ENCODE measurements around the gene RPS15. TPM values are rescaled to one million over a fixed set of nuclear protein-coding genes. Genes with fewer than 3 reads are reported as not detected.
"Not testable (repeated sequence)": the region's sequence is repeated elsewhere in the genome, so short reads cannot be mapped to it uniquely, and the experiment has no call there.

Gene RPS15
- total RNA-seq, 1 donor from 2014 or later = 1,542 TPM

- intact Hi-C loops (cut with micrococcal nuclease) = loop anchor here (5.0 kb wide), 2 partner anchors 37 to 38 kb away; partner anchors contain the start of genes ADAMTSL5 and RPS15
Observed at GRCh38 chr19:1474765-1475351, 36.7 kb downstream of the RPS15 start.

DNA sequence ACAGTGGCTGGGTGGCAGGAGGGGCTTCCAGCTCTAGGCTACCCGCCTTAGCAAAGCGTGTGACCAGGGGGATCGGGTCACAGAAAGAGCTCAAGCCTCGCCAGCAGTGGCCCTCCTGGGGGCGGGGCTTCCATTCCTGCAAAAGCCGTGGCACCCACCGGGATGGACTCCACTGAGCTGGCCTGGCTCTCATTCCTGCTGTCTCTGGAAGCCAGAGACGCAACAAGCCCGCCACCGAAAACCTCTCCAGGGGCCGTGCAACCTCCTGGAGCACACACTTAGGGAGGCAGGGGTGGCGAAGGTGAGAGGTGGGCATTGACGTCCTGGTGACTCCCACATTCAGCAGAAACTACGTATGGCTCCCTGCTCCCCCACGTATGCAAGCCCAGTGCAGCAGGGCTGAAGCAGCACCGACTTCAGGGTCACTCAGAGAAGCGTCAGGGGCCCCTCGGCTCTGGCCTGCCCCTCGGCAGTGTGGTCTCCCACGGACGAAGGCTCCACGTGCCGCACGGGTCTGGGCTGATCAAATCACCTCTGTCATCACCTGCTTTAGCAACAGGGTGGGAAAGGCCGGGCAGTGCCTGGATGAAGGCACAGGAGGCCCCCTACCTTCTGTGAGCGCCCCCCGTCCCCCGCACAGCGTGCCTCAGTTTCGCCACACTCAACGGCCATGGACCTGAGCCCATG, 37.7 kb downstream of the RPS15 start:
- Mint-ChIP-seq H3K9me3 (no peaks in the 10 kb centered on the region), H3K27me3 (peaks cover 5% of the 10 kb centered on the region), H3K4me3 (no peak overlapping the region), H3K36me3 (ENCODE audit: low read depth) (peaks cover 4% of the 10 kb centered on the region), H3K4me1 (peaks cover 15% of the 10 kb centered on the region), H3K27ac (no peak overlapping the region)
- no peak for DNase-seq
- intact Hi-C loops (cut with micrococcal nuclease) = loop anchor here (5.0 kb wide), 2 partner anchors 36 to 39 kb away; partner anchors contain the start of genes ADAMTSL5 and RPS15

More at GRCh38 chr19:1474765-1475351, 36.7 kb downstream of the RPS15 start:
- Mint-ChIP-seq H3K27me3 (peaks cover 6% of the 10 kb centered on the region), H3K36me3 (ENCODE audit: low read depth) (peaks cover 6% of the 10 kb centered on the region), H3K9me3 (no peaks in the 10 kb centered on the region), H3K27ac (no peak overlapping the region), H3K4me1 (peaks cover 15% of the 10 kb centered on the region), H3K4me3 (no peak overlapping the region)
- DNase-seq = no peak

GRCh38 chr19:1477056-1477455, 38.9 kb downstream of the RPS15 start:
- peaks cover 13% of the 10 kb centered on the region for H3K4me1 Mint-ChIP-seq
- intact Hi-C loops (cut with micrococcal nuclease) = loop anchor here (5.0 kb wide), 2 partner anchors 35 to 40 kb away; partner anchors contain the start of genes ADAMTSL5 and RPS15
- peak overlapping the region; percentile 39 for H3K4me3 Mint-ChIP-seq
- not testable (repeated sequence) for H3K27me3 Mint-ChIP-seq; H3K27ac Mint-ChIP-seq; H3K9me3 Mint-ChIP-seq; H3K36me3 Mint-ChIP-seq (ENCODE audit: low read depth); DNase-seq

DNA sequence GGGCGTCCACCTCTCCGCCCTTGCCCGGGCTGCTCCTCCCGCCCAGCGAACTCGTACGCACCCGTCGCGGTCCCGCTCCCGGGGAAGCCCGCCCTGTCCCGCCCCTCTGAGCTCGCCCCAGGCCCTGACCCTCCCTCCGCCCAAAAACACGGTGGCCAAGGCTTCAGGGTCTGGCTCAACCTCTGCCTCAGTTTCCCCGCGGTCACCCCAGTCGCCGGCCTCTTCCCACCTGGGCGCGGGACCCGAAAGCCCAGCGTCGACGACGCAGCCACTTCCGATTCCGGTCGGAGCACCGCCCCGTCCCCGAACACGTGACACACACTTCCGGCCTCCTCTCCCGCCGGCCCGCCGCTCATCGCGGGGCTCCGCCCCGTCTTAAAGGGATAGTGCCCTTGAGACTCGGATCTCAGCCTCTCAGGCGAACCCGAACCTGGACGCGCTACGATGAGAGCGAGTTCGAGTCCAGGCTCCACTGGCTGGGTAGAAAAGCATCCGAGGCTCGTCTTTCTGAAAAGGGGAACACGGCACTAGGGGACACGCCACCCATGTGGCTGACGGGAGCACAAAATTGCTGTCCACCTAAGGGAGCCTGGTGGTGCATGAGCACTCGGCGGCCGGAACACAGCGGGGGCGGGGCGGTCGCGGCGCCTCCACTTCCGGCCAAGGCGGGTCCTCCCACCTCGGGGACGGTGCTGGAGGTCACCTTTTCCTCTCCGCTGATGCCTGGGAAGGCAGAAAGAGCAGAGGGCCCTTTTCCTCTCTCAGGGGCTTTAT, 40.9 kb downstream of the RPS15 start, which contains the start of gene C19orf25:
TSS of gene C19orf25 (minus strand) at position 282 of the 774 bp plus-strand sequence. CDS start 312 bp downstream, outside the sequence.
- Mint-ChIP-seq H3K9me3 (no peaks in the 10 kb centered on the region), H3K27me3 (no peaks in the 10 kb centered on the region), H3K36me3 (ENCODE audit: low read depth) (peaks cover 4% of the 10 kb centered on the region), H3K4me3 (peak within 1 kb of the TSS; percentile 96), H3K27ac (peak within 1 kb of the TSS; percentile 96), H3K4me1 (peaks cover 13% of the 10 kb centered on the region)
- DNase-seq = peak; percentile 98
- intact Hi-C loops (cut with micrococcal nuclease) = loop anchor here (1.0 to 5.0 kb wide), 4 partner anchors 11 to 96 kb away; partner anchors contain the start of genes ADAMTSL5, NDUFS7, PCSK4 and RPS15

GRCh38 chr19:1481224-1481892, 43.2 kb downstream of the RPS15 start:
- Mint-ChIP-seq H3K27me3 (no peaks in the 10 kb centered on the region), H3K4me3 (no peak overlapping the region), H3K27ac (no peak overlapping the region), H3K36me3 (ENCODE audit: low read depth) (peaks cover 4% of the 10 kb centered on the region), H3K9me3 (no peaks in the 10 kb centered on the region), H3K4me1 (peaks cover 13% of the 10 kb centered on the region)
- no peak for DNase-seq
- intact Hi-C loops (cut with micrococcal nuclease) = no loop called here

DNA sequence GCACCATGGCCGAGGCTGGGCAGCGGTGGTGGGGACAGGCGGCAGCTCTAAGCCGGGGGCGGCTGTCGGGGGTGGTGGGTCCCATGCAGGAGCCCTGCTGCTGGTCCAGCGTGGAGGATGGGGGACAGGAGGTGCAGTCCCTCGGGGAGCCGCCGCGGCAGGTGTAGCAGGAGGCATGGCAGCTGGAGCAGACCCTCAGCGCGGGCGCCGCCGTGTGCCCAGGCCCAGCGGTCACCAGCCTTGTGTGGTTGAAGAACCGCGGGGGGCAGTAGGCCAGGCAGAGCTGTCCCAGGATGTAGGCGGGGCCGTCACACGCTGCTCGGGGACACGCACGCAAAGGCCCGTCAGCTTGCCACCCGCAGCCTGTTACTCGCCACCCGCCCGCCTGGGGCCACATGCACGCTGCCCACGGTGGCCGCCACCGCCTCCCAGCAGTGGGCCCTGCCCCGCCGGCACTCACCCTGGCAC, 43.7 kb downstream of the RPS15 start:
- Mint-ChIP-seq H3K4me1 (peaks cover 13% of the 10 kb centered on the region), H3K36me3 (ENCODE audit: low read depth) (peaks cover 4% of the 10 kb centered on the region), H3K27me3 (no peaks in the 10 kb centered on the region), H3K27ac (no peak overlapping the region), H3K9me3 (no peaks in the 10 kb centered on the region), H3K4me3 (no peak overlapping the region)
- intact Hi-C loops (cut with micrococcal nuclease) = no loop called here
- DNase-seq = no peak

DNA sequence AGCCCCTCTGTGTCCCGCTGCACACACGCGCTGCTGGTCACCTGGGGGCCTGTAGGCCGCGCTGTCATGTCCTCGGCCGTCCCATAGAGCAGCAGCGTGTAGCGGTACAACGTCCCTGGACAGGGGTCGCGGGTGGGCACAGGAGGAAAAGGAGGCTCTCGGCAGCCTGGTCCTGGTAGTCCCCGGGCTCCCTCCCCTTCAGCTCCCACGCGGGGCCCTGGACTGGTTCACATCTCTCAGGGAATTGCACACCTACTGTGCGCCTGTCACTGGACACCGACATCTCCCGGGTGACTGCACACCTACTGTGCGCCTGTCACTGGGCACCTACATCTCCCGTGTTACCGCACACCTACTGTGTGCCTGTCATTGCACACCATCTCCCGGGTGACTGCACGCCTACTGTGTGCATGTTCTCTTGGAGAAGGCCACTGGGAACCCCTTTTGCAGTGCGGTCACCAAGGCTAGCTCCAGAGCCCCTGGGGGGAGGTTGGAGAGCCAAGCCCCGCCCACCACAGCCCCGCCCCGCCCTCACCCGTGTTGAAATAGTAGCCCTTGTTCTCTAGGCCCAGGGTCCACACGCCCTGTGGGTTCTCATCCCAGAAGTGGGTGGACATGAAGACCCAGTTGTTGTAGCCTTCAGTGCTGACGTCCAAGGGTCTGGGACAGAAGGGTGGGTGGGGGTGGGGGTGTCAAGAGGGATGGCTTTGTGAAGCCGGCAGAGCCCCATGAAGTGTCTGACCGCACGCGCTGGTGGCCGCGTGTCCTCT, 44.4 kb downstream of the RPS15 start:
- Mint-ChIP-seq H3K9me3 (no peaks in the 10 kb centered on the region), H3K4me1 (peaks cover 11% of the 10 kb centered on the region), H3K4me3 (no peak overlapping the region), H3K27me3 (no peaks in the 10 kb centered on the region), H3K27ac (no peak overlapping the region), H3K36me3 (ENCODE audit: low read depth) (peaks cover 3% of the 10 kb centered on the region)
- no peak for DNase-seq
- intact Hi-C loops (cut with micrococcal nuclease) = no loop called here

GRCh38 chr19:1483131-1483978, 45.2 kb downstream of the RPS15 start:
- H3K9me3 Mint-ChIP-seq = no peaks in the 10 kb centered on the region
- H3K4me3 Mint-ChIP-seq = no peak overlapping the region
- H3K4me1 Mint-ChIP-seq = peaks cover 5% of the 10 kb centered on the region
- no peaks in the 10 kb centered on the region for H3K27me3 Mint-ChIP-seq
- intact Hi-C loops (cut with micrococcal nuclease) = no loop called here
- no peak overlapping the region for H3K27ac Mint-ChIP-seq
- peaks cover 3% of the 10 kb centered on the region for H3K36me3 Mint-ChIP-seq (ENCODE audit: low read depth)
- no peak for DNase-seq

- no peak for DNase-seq
- Mint-ChIP-seq H3K27me3 (no peaks in the 10 kb centered on the region), H3K4me1 (peaks cover 3% of the 10 kb centered on the region), H3K36me3 (ENCODE audit: low read depth) (peaks cover 2% of the 10 kb centered on the region), H3K4me3 (no peak overlapping the region), H3K27ac (no peak overlapping the region), H3K9me3 (no peaks in the 10 kb centered on the region)
- intact Hi-C loops (cut with micrococcal nuclease) = no loop called here
Observed at GRCh38 chr19:1483979-1484428, 45.8 kb downstream of the RPS15 start.

DNA sequence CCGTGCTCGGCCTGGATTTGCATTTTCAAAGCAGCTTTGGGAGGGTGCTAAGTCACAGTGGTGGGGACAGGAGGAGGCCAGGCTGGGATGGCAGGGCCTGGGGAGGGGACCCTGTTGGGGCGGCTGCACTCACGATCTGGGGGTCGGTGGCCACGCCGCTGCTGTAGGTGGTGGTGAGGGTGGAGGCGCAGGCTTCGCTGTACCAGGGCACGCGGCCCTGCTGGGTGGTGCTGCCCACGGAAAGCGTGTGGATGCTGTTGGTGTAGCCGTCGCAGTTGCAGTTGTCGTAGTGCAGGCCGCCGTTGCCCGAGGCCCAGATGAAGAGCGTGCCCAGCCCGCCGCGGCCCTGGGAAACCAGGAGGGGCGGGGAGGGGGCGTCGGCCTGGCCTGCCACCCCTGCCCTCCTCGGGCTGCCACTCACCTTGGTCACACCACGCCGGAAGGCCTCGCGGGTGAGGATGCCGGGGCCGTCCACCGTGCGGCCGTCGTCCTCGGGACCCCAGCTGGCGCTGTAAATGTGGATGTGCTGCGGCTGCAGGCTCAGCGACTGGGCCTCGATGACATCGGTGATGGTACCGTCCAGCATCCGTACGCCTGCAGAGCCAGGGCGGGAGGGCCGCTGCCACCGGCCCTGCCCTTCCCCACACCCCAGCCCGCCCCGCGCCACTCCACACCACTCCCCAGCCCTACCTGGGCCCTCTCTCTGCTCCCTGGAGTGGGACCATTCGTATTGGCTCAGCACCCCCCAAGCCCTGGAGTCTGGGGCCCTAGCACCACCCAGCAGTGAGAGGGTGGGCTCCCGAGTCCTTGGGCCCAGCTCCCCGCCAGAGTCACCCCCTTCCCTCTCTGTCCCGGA, 48.8 kb downstream of the RPS15 start:
- Mint-ChIP-seq H3K4me3 (no peak overlapping the region), H3K27ac (no peak overlapping the region), H3K27me3 (peaks cover 4% of the 10 kb centered on the region), H3K9me3 (no peaks in the 10 kb centered on the region), H3K4me1 (peaks cover 6% of the 10 kb centered on the region), H3K36me3 (ENCODE audit: low read depth) (no peaks in the 10 kb centered on the region)
- no peak for DNase-seq
- intact Hi-C loops (cut with micrococcal nuclease) = no loop called here

GRCh38 chr19:1487576-1488281, 49.5 kb downstream of the RPS15 start:
- intact Hi-C loops (cut with micrococcal nuclease) = no loop called here
- H3K4me3 Mint-ChIP-seq = no peak overlapping the region
- H3K4me1 Mint-ChIP-seq = peaks cover 6% of the 10 kb centered on the region
- H3K9me3 Mint-ChIP-seq = no peaks in the 10 kb centered on the region
- DNase-seq = no peak
- H3K27ac Mint-ChIP-seq = no peak overlapping the region
- peaks cover 7% of the 10 kb centered on the region for H3K27me3 Mint-ChIP-seq
- H3K36me3 Mint-ChIP-seq (ENCODE audit: low read depth) = no peaks in the 10 kb centered on the region

Data from activated CD4-positive, alpha-beta T cell treated with anti-CD3 and anti-CD28 coated beads, Interleukin-2, amount 10 ng/mL, durations not matched to agents 24 days and 14 days (primary cell).